AG04449 (cell line): ENCODE results near the gene TNK2.

Experiments
- CTCF ChIA-PET: fragments of 350-600 bp; formaldehyde crosslinking; extraction: SDS; loops from one replicate; lab custom pipeline; 2021; ENCODE audit warnings: antibody characterized with exemption; lab: Yijun Ruan, JAX
- POLR2A ChIA-PET: fragments of 400-600, 350-600 bp; formaldehyde crosslinking; extraction: SDS; loops from one replicate; lab custom pipeline; 2020; ENCODE audit warnings: antibody characterized with exemption, inconsistent platforms; lab: Yijun Ruan, JAX
- DNase-seq: peaks from one replicate; pipeline ENCODE4 v3.0.0-alpha.2; 2010; ENCODE audit warnings: low read depth, low spot score
- H3K4me3 ChIP-seq: 2 replicates; pipeline ENCODE4 v1.5.1; 2011; ENCODE audit warnings: low read depth, mild to moderate bottlenecking, control low read depth, low read length
- CTCF ChIP-seq: IDR thresholded peaks from one replicate; pipeline ENCODE4 v1.5.1; 2011; ENCODE audit warnings: mild to moderate bottlenecking, moderate library complexity, low read length, control low read depth, inconsistent platforms; ENCODE audit not compliant: insufficient read depth; ENCODE audit errors: missing control alignments

Gene TNK2

GRCh38 chr3:195878424-195879274 lies 29.7 kb downstream of the TNK2 start:
- CTCF ChIA-PET = interaction anchor here (2.1 to 3.1 kb wide), 3 partner anchors 15 to 17 kb away, joined by 4 to 27 read pairs (median 13); no protein-coding TSS in a partner anchor
- H3K4me3 ChIP-seq = no peak overlapping the region
- TF ChIP-seq CTCF = no peak
- DNase-seq = no peak
- POLR2A ChIA-PET = no interaction called here

- no peak for TF ChIP-seq CTCF
- no peak for DNase-seq
- no peak overlapping the region for H3K4me3 ChIP-seq
- ChIA-PET POLR2A (no interaction called here), CTCF (interaction anchor here (2.1 to 3.1 kb wide), 3 partner anchors 14 to 17 kb away, joined by 4 to 27 read pairs (median 13); no protein-coding TSS in a partner anchor)
Observed at GRCh38 chr3:195877767-195878423, 30.5 kb downstream of the TNK2 start.

- no peak for DNase-seq
- POLR2A ChIA-PET = no interaction called here
- H3K4me3 ChIP-seq = no peak overlapping the region
- CTCF ChIA-PET = interaction anchor here (0.9 to 3.1 kb wide), 5 partner anchors 14 to 18 kb away, joined by 3 to 27 read pairs (median 5); no protein-coding TSS in a partner anchor
- no peak for TF ChIP-seq CTCF
Observed at GRCh38 chr3:195877136-195877715, 31.1 kb downstream of the TNK2 start.

GRCh38 chr3:195876297-195877064 lies 31.9 kb downstream of the TNK2 start:
- ChIA-PET POLR2A (interaction anchor here (1.1 kb wide), 1 partner anchor 16 kb away, joined by 3 read pairs; no protein-coding TSS in a partner anchor), CTCF (interaction anchor here (0.7 to 3.1 kb wide), 7 partner anchors 13 to 26 kb away, joined by 3 to 27 read pairs (median 5); no protein-coding TSS in a partner anchor)
- DNase-seq = no peak
- no peak overlapping the region for H3K4me3 ChIP-seq
- TF ChIP-seq CTCF = no peak

- POLR2A ChIA-PET = interaction anchor here (1.1 kb wide), 1 partner anchor 17 kb away, joined by 3 read pairs; no protein-coding TSS in a partner anchor
- TF ChIP-seq CTCF = no peak
- no peak for DNase-seq
- no peak overlapping the region for H3K4me3 ChIP-seq
- CTCF ChIA-PET = interaction anchor here (1.4 to 3.1 kb wide), 3 partner anchors 14 to 25 kb away, joined by 6 to 27 read pairs (median 13); no protein-coding TSS in a partner anchor
Observed at GRCh38 chr3:195875482-195876236, 32.7 kb downstream of the TNK2 start.
